Ovary (tissue), 3 donors: ENCODE measurements around the gene ATP5ME.

ENCODE experiments used
- POLR2A ChIP-seq: fragments of 450-650 bp; IDR thresholded peaks from one replicate; pipeline ENCODE4 v1.6.1; 2017; ENCODE audit warnings: antibody characterized with exemption, mild to moderate bottlenecking, moderate library complexity
- TF ChIP-seq, protein P1 (sequence below), 3 donors: fragments of 450-650 bp in 2 of 3; fragments of 200-600 bp in 1 of 3; IDR thresholded peaks; one replicate each; pipeline versions ENCODE4 v1.5.1 to v1.8.0; 2016 to 2022; ENCODE audit warnings: antibody characterized with exemption in 3 of 3, mild to moderate bottlenecking in 1 of 3
- donor health status: DM: no; HTN: no; CAD: no.

- no peak for TF ChIP-seq POLR2A
- TF ChIP-seq, protein P1, sequence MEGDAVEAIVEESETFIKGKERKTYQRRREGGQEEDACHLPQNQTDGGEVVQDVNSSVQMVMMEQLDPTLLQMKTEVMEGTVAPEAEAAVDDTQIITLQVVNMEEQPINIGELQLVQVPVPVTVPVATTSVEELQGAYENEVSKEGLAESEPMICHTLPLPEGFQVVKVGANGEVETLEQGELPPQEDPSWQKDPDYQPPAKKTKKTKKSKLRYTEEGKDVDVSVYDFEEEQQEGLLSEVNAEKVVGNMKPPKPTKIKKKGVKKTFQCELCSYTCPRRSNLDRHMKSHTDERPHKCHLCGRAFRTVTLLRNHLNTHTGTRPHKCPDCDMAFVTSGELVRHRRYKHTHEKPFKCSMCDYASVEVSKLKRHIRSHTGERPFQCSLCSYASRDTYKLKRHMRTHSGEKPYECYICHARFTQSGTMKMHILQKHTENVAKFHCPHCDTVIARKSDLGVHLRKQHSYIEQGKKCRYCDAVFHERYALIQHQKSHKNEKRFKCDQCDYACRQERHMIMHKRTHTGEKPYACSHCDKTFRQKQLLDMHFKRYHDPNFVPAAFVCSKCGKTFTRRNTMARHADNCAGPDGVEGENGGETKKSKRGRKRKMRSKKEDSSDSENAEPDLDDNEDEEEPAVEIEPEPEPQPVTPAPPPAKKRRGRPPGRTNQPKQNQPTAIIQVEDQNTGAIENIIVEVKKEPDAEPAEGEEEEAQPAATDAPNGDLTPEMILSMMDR (IDR thresholded peaks at IDR 0.05), result no peak
These were observed 11.8 kb upstream of the ATP5ME start for GRCh38 chr4:685679-686412.
